H9 (cell line): ENCODE measurements around the gene AKR1A1. TPM values are rescaled to one million over a fixed set of nuclear protein-coding genes. Genes with fewer than 3 reads are reported as not detected.

Source experiments
- DNase-seq: peaks from one replicate; pipeline ENCODE4 v3.0.0-alpha.2; 2017
- H2AFZ ChIP-seq: one replicate; pipeline ENCODE4 v1.6.1; 2013; ENCODE audit warnings: mild to moderate bottlenecking, low read length, control low read depth, moderate library complexity
- H2AK5ac ChIP-seq: 2 replicates; pipeline ENCODE4 v1.6.1; 2013; ENCODE audit warnings: low read length, control low read depth, mixed read lengths; ENCODE audit not compliant: insufficient read length
- H2BK120ac ChIP-seq: one replicate; pipeline ENCODE4 v1.6.1; 2013; ENCODE audit warnings: low read depth, mild to moderate bottlenecking, low read length, control low read depth, inconsistent platforms; ENCODE audit not compliant: poor library complexity, severe bottlenecking
- H2BK12ac ChIP-seq: 2 replicates; pipeline ENCODE4 v1.6.1; 2013; ENCODE audit warnings: low read length, control low read depth, mixed read lengths, low read depth; ENCODE audit not compliant: insufficient read length
- H2BK15ac ChIP-seq: 2 replicates; pipeline ENCODE4 v1.6.1; 2013; ENCODE audit warnings: low read depth, low read length, control low read depth
- H2BK20ac ChIP-seq: one replicate; pipeline ENCODE4 v1.6.1; 2013; ENCODE audit warnings: low read depth, mild to moderate bottlenecking, low read length, control low read depth, inconsistent platforms; ENCODE audit not compliant: poor library complexity, severe bottlenecking
- H2BK5ac ChIP-seq: 2 replicates; pipeline ENCODE4 v1.6.1; 2013; ENCODE audit warnings: low read length, control low read depth, mixed read lengths; ENCODE audit not compliant: insufficient read length
- H3K14ac ChIP-seq: 2 replicates; pipeline ENCODE4 v1.6.1; 2013; ENCODE audit warnings: low read length, control low read depth; ENCODE audit not compliant: insufficient read depth
- H3K18ac ChIP-seq: 2 replicates; pipeline ENCODE4 v1.6.1; 2013; ENCODE audit warnings: low read depth, mild to moderate bottlenecking, mixed read lengths, low read length, control low read depth; ENCODE audit not compliant: insufficient read length
- H3K23ac ChIP-seq: 2 replicates; pipeline ENCODE4 v1.6.1; 2013; ENCODE audit warnings: low read length, control low read depth, mixed read lengths, low read depth; ENCODE audit not compliant: insufficient read length
- H3K23me2 ChIP-seq: 2 replicates; pipeline ENCODE4 v1.6.1; 2013; ENCODE audit warnings: low read depth, mild to moderate bottlenecking, mixed read lengths, low read length, control low read depth; ENCODE audit not compliant: insufficient read length, poor library complexity, severe bottlenecking
- H3K27ac ChIP-seq: 2 replicates; pipeline ENCODE4 v1.5.1; 2013; ENCODE audit warnings: low read length, control low read depth, mixed read lengths, low read depth; ENCODE audit not compliant: insufficient read length
- H3K27me3 ChIP-seq: 2 replicates; pipeline ENCODE4 v1.6.1; 2013; ENCODE audit warnings: low read length, control low read depth, inconsistent platforms; ENCODE audit not compliant: insufficient read depth
- H3K4ac ChIP-seq: 2 replicates; pipeline ENCODE4 v1.6.1; 2013; ENCODE audit warnings: low read depth, mild to moderate bottlenecking, control low read depth, inconsistent platforms, low read length, moderate library complexity
- H3K4me1 ChIP-seq: 2 replicates; pipeline ENCODE4 v1.6.1; 2013; ENCODE audit warnings: low read length, control low read depth, inconsistent platforms; ENCODE audit not compliant: insufficient read depth
- H3K4me2 ChIP-seq: 2 replicates; pipeline ENCODE4 v1.6.1; 2013; ENCODE audit warnings: low read length, control low read depth, mixed read lengths; ENCODE audit not compliant: insufficient read length, insufficient read depth
- H3K56ac ChIP-seq: 2 replicates; pipeline ENCODE4 v1.6.1; 2013; ENCODE audit warnings: low read depth, mild to moderate bottlenecking, mixed read lengths, low read length, control low read depth; ENCODE audit not compliant: insufficient read length
- H3K79me1 ChIP-seq: 2 replicates; pipeline ENCODE4 v1.6.1; 2013; ENCODE audit warnings: low read depth, mild to moderate bottlenecking, moderate library complexity, low read length, control low read depth, inconsistent platforms; ENCODE audit not compliant: insufficient read depth, poor library complexity, severe bottlenecking
- H3K79me2 ChIP-seq: 2 replicates; pipeline ENCODE4 v1.6.1; 2013; ENCODE audit warnings: low read length, control low read depth, inconsistent platforms; ENCODE audit not compliant: insufficient read depth
- H3K9ac ChIP-seq: 2 replicates; pipeline ENCODE4 v1.6.1; 2013; ENCODE audit warnings: low read length, control low read depth, mixed read lengths; ENCODE audit not compliant: insufficient read length; ENCODE audit errors: extremely low read depth
- H3K9me3 ChIP-seq: one replicate; pipeline ENCODE4 v1.6.1; 2013; ENCODE audit warnings: low read depth, low read length, inconsistent platforms; ENCODE audit not compliant: control insufficient read depth
- H3T11ph ChIP-seq: one replicate; pipeline ENCODE4 v1.6.1; 2013; ENCODE audit warnings: mild to moderate bottlenecking, low read length, control low read depth, inconsistent platforms
- H4K20me1 ChIP-seq: one replicate; pipeline ENCODE4 v1.6.1; 2013; ENCODE audit not compliant: control insufficient read depth, insufficient read length, insufficient read depth
- H4K5ac ChIP-seq: 2 replicates; pipeline ENCODE4 v1.6.1; 2013; ENCODE audit warnings: low read depth, mild to moderate bottlenecking, mixed read lengths, low read length, control low read depth; ENCODE audit not compliant: insufficient read length
- H4K8ac ChIP-seq: replicated peaks from 2 replicates; pipeline ENCODE4 v1.6.1; 2013; ENCODE audit warnings: low read length, control low read depth, mixed read lengths, low read depth; ENCODE audit not compliant: insufficient read length
- H4K91ac ChIP-seq: 2 replicates; pipeline ENCODE4 v1.6.1; 2013; ENCODE audit warnings: low read depth, mild to moderate bottlenecking, moderate library complexity, mixed read lengths, low read length, control low read depth; ENCODE audit not compliant: insufficient read length
- H3K27ac Mint-ChIP-seq, 3 experiments: 2 replicates in 2 of 3; 3 replicates in 1 of 3; pipeline ENCODE4 v1.8.0; 2020 to 2021; ENCODE audit warnings: mixed read lengths in 3 of 3, mild to moderate bottlenecking in 1 of 3, moderate library complexity in 1 of 3
- H3K27me3 Mint-ChIP-seq: 2 replicates; pipeline ENCODE4 v1.8.0; 2021; ENCODE audit warnings: low read depth, mild to moderate bottlenecking, moderate library complexity, mixed read lengths
- H3K36me3 Mint-ChIP-seq, 3 experiments: 2 replicates in 2 of 3; 3 replicates in 1 of 3; pipeline ENCODE4 v1.8.0; 2020 to 2021; ENCODE audit warnings: low read depth in 3 of 3, mixed read lengths in 3 of 3; ENCODE audit not compliant: insufficient read depth in 1 of 3
- H3K4me1 Mint-ChIP-seq, 2 experiments: 2 replicates each; pipeline ENCODE4 v1.8.0; 2020; ENCODE audit warnings: mixed read lengths in 2 of 2
- H3K4me3 Mint-ChIP-seq, 2 experiments: 2 replicates in 1 of 2; 3 replicates in 1 of 2; pipeline ENCODE4 v1.8.0; 2020 to 2021; ENCODE audit warnings: mild to moderate bottlenecking in 2 of 2, mixed read lengths in 2 of 2, moderate library complexity in 1 of 2
- H3K9me3 Mint-ChIP-seq, 2 experiments: 2 replicates in 1 of 2; 3 replicates in 1 of 2; pipeline ENCODE4 v1.8.0; 2020; ENCODE audit warnings: mild to moderate bottlenecking in 2 of 2, mixed read lengths in 2 of 2, moderate library complexity in 1 of 2
- WGBS: extraction: QIAGEN DNeasy Blood & Tissue Kit; methylation state at CpG from one replicate; pipeline ENCODE4 v1.1.7; 2013; ENCODE audit warnings: missing lambda C conversion rate, low lambda C conversion rate, mixed read lengths; ENCODE audit not compliant: insufficient read length; ENCODE audit errors: extremely low coverage; 5-methylcytosine and 5-hydroxymethylcytosine counted together
- total RNA-seq: library from RNA; stranded (reverse); gene quantifications from 2 replicates; pipeline ENCODE4 v1.2.1, GENCODE V29; 2021
- TF ChIP-seq, protein P1 (sequence below): fragments of 200-600 bp; sonication (generic); conservative IDR thresholded peaks from 3 replicates; pipeline ENCODE4 v1.8.0; 2021; ENCODE audit warnings: antibody characterized with exemption, mild to moderate bottlenecking

AKR1A1 gene
- total RNA-seq, 1 experiment from 2014 or later: 286 TPM

DNA sequence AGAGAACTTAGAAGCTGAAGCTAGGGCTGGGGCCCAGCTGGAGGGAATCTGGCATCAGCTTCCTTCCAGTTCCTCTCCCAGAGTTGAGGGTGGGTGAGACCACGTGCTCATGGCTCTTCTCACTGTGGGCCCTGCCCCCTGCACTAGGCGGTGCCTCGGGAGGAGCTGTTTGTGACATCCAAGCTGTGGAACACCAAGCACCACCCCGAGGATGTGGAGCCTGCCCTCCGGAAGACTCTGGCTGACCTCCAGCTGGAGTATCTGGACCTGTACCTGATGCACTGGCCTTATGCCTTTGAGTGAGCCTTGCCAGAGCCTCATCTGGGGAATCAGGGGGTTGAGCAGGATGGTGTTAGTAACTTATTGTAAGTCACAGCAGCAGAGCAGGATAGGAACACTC lies 16.1 kb downstream of the AKR1A1 start:
- Histone ChIP-seq H4K20me1 (no peaks in the 10 kb centered on the region), H2AK5ac (no peak overlapping the region), H3K23me2 (no peaks in the 10 kb centered on the region), H2AFZ (no peak overlapping the region), H3K9me3 (no peaks in the 10 kb centered on the region), H3K79me2 (no peaks in the 10 kb centered on the region), H2BK120ac (no peak overlapping the region), H4K5ac (no peak overlapping the region), H4K91ac (no peak overlapping the region), H2BK15ac (no peak overlapping the region), H4K8ac (no peak overlapping the region), H3K18ac (no peak overlapping the region), H3K23ac (no peak overlapping the region), H3K14ac (no peak overlapping the region), H3K9ac (no peak overlapping the region), H3K4me1 (no peaks in the 10 kb centered on the region), H2BK12ac (no peak overlapping the region), H3K4ac (no peak overlapping the region), H3K79me1 (no peaks in the 10 kb centered on the region), H3K27ac (no peak overlapping the region), H2BK20ac (no peak overlapping the region), H3K4me2 (no peak overlapping the region), H2BK5ac (no peak overlapping the region), H3T11ph (no peak overlapping the region), H3K27me3 (no peaks in the 10 kb centered on the region), H3K56ac (no peak overlapping the region)
- no peaks in the 10 kb centered on the region for H3K27me3 Mint-ChIP-seq
- H3K9me3 Mint-ChIP-seq: no peaks in the 10 kb centered on the region
- no peak overlapping the region for H3K4me3 Mint-ChIP-seq
- peaks cover 46 to 87% (median 69%) of the 10 kb centered on the region in 3 experiments for H3K36me3 Mint-ChIP-seq
- TF ChIP-seq, protein P1, sequence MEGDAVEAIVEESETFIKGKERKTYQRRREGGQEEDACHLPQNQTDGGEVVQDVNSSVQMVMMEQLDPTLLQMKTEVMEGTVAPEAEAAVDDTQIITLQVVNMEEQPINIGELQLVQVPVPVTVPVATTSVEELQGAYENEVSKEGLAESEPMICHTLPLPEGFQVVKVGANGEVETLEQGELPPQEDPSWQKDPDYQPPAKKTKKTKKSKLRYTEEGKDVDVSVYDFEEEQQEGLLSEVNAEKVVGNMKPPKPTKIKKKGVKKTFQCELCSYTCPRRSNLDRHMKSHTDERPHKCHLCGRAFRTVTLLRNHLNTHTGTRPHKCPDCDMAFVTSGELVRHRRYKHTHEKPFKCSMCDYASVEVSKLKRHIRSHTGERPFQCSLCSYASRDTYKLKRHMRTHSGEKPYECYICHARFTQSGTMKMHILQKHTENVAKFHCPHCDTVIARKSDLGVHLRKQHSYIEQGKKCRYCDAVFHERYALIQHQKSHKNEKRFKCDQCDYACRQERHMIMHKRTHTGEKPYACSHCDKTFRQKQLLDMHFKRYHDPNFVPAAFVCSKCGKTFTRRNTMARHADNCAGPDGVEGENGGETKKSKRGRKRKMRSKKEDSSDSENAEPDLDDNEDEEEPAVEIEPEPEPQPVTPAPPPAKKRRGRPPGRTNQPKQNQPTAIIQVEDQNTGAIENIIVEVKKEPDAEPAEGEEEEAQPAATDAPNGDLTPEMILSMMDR: no peak
- WGBS: no CpG with 5 or more reads among the region's 5 CpGs
- peak overlapping the region in 2 of 3 experiments; percentile 55 to 77; a peak in 2 of 7 replicates for H3K27ac Mint-ChIP-seq
- no peak for DNase-seq
- H3K4me1 Mint-ChIP-seq: no peaks in the 10 kb centered on the region; a peak in 2 of 4 replicates
